Smooth muscle cell (in vitro differentiated cells): ENCODE measurements around the gene BTBD16. TPM values are rescaled to one million over a fixed set of nuclear protein-coding genes. Genes with fewer than 3 reads are reported as not detected.

Experiments
- DNase-seq: peaks from one replicate; lab custom pipeline; 2025; ENCODE audit not compliant: unreplicated experiment; lab: John Stamatoyannopoulos, UW
- H2AFZ ChIP-seq: fragments of 200-600 bp; sonication (generic); 2 replicates; pipeline ENCODE4 v1.6.0; 2016; ENCODE audit warnings: antibody characterized with exemption, low read depth, mild to moderate bottlenecking
- H3F3A ChIP-seq: fragments of 200-600 bp; sonication (generic); 2 replicates; pipeline ENCODE4 v1.6.0; 2017; ENCODE audit warnings: antibody characterized with exemption, low read depth
- H3K27ac ChIP-seq: fragments of 200-600 bp; sonication (generic); 2 replicates; pipeline ENCODE4 v1.5.1; 2016; ENCODE audit warnings: low read depth, mild to moderate bottlenecking
- H3K27me3 ChIP-seq: fragments of 200-600 bp; sonication (generic); 2 replicates; pipeline ENCODE4 v1.6.1; 2016; ENCODE audit warnings: low read depth, mild to moderate bottlenecking
- H3K36me3 ChIP-seq: fragments of 200-600 bp; sonication (generic); 2 replicates; pipeline ENCODE4 v1.5.1; 2016; ENCODE audit warnings: low read depth
- H3K4me1 ChIP-seq: fragments of 200-600 bp; sonication (generic); 2 replicates; pipeline ENCODE4 v1.5.1; 2016; ENCODE audit warnings: low read depth
- H3K4me2 ChIP-seq: fragments of 200-600 bp; sonication (generic); 2 replicates; pipeline ENCODE4 v1.6.0; 2016; ENCODE audit warnings: mild to moderate bottlenecking
- H3K4me3 ChIP-seq: fragments of 200-600 bp; sonication (generic); 2 replicates; pipeline ENCODE4 v1.5.1; 2016; ENCODE audit warnings: mild to moderate bottlenecking
- H3K79me2 ChIP-seq: fragments of 200-600 bp; sonication (generic); 2 replicates; pipeline ENCODE4 v1.6.0; 2016; ENCODE audit warnings: low read depth, mild to moderate bottlenecking
- H3K9ac ChIP-seq: fragments of 200-600 bp; sonication (generic); 2 replicates; pipeline ENCODE4 v1.6.0; 2016; ENCODE audit warnings: low read depth
- H3K9me3 ChIP-seq: fragments of 200-600 bp; sonication (generic); replicated peaks from 2 replicates; pipeline ENCODE4 v1.5.1; 2016; ENCODE audit warnings: low read depth
- H4K20me1 ChIP-seq: fragments of 200-600 bp; sonication (generic); 2 replicates; pipeline ENCODE4 v1.6.0; 2016; ENCODE audit warnings: low read depth
- CTCF ChIP-seq: fragments of 200-600 bp; sonication (generic); IDR thresholded peaks from 2 replicates; pipeline ENCODE4 v1.5.1; 2017; ENCODE audit warnings: borderline replicate concordance, mild to moderate bottlenecking, antibody characterized with exemption; ENCODE audit not compliant: insufficient read depth, poor library complexity, severe bottlenecking
- WGBS: methylation state at CpG from one replicate; pipeline ENCODE4 v1.1.7; 2016; ENCODE audit warnings: low lambda C conversion rate; 5-methylcytosine and 5-hydroxymethylcytosine counted together
- polyA plus RNA-seq: library from polyadenylated mRNA; unstranded; fragments of >200 nt; fragmentation: Nextera tagmentation; extraction: Ambion mirVana; gene quantifications from 2 replicates; pipeline ENCODE4 v1.2.1, GENCODE V29; 2016
- total RNA-seq: library from RNA; depleted of rRNA; stranded (reverse); fragments of >200 nt; gene quantifications from 2 replicates; pipeline ENCODE4 v1.2.3, GENCODE V29; 2014

The BTBD16 gene
- total and polyA plus RNA-seq, 2 experiments from 2014 or later = not detected

GRCh38 chr10:122255509-122256301 is 15.4 kb upstream of the BTBD16 start:
- WGBS = 94% methylated on average over 14 of the region's 14 CpGs

DNA sequence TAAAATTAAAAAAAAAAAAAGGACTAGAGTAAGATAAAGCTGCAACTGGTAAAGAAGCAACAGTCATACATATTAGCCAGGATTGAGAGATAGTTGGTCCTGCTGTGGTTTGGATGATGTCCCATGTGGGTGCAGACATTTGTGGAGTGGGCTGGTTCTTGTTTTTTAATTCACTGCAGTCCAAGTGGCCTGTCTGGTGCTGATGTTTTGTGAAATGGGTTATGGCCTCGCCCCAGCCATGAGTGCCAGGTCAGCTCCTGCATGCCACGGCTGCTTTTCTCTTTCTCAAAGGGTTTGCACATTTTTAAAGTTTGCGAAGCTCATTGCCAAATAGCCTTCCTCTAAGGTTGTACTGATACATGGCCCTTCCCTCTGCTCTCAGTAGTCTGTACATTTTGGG is 14.1 kb upstream of the BTBD16 start:
- H2AFZ ChIP-seq = no peak overlapping the region
- no peak for DNase-seq
- 98% methylated on average over 3 of the region's 3 CpGs for WGBS
- no peak overlapping the region for H3K4me3 ChIP-seq
- H3K9me3 ChIP-seq = peaks cover 7% of the 10 kb centered on the region
- H3K27ac ChIP-seq = no peak overlapping the region
- H3K4me1 ChIP-seq = no peaks in the 10 kb centered on the region
- H3K4me2 ChIP-seq = no peak overlapping the region
- no peaks in the 10 kb centered on the region for H3K79me2 ChIP-seq
- H4K20me1 ChIP-seq = no peaks in the 10 kb centered on the region
- no peaks in the 10 kb centered on the region for H3F3A ChIP-seq
- no peak for TF ChIP-seq CTCF
- H3K36me3 ChIP-seq = no peaks in the 10 kb centered on the region
- H3K27me3 ChIP-seq = no peaks in the 10 kb centered on the region
- no peak overlapping the region for H3K9ac ChIP-seq

More at GRCh38 chr10:122255509-122256301, 15.4 kb upstream of the BTBD16 start:
- H3K9ac ChIP-seq = no peak overlapping the region
- no peak for TF ChIP-seq CTCF
- H4K20me1 ChIP-seq = no peaks in the 10 kb centered on the region
- no peak overlapping the region for H3K27ac ChIP-seq
- H3F3A ChIP-seq = no peaks in the 10 kb centered on the region
- H3K36me3 ChIP-seq = no peaks in the 10 kb centered on the region
- no peaks in the 10 kb centered on the region for H3K9me3 ChIP-seq
- H3K4me3 ChIP-seq = no peak overlapping the region
- no peak for DNase-seq
- no peaks in the 10 kb centered on the region for H3K4me1 ChIP-seq
- no peaks in the 10 kb centered on the region for H3K27me3 ChIP-seq
- H3K79me2 ChIP-seq = no peaks in the 10 kb centered on the region
- H3K4me2 ChIP-seq = no peak overlapping the region
- no peak overlapping the region for H2AFZ ChIP-seq

DNA sequence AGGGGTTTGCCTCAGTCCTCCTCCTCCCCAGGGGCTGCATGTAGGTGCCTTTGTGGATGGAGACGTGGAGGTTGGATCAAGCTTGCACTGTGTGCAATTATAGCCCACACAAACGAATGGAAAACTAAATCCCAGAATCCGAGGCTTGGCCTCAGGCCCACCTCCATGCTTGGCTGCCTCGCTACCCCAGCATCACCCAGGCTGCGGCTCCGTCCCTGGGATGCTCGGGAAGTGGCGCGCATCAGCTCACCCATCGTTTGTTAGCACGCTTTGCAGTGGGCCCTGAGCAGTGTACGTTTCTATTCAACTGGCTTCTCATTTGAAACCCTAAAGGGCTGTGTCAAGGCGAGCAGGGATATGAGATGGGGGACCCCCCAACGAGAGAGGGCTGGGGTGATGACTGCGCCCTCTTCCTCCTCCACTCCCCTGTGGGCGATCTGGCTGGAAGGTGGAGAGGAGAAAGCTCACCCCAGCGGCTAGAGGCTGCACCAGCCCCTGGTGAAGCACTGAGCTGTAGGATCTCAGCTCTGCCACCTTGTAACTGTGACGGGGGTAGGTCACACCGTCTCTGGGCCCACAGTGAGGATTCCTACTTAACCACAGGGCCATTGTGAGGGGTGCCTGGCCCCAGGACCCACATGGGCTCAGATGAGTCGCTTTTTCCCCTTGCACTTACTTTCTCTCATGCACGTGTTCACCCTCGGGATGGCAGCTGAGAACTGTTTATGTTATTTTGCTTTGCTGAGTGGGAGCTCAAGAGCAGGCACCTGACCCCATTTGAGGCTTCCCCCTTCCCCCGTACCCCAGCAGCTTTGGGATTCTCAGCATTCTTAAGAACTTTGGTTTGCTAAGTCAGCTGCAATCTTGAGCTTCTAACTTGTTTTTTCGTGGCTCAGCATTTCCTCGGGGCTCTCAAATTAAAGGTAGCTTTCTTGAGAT is 12.7 kb upstream of the BTBD16 start:
- TF ChIP-seq CTCF = no peak
- no peak overlapping the region for H3K4me3 ChIP-seq
- no peak overlapping the region for H3K27ac ChIP-seq
- no peak overlapping the region for H3K9ac ChIP-seq
- H3K4me1 ChIP-seq = no peaks in the 10 kb centered on the region
- H3K36me3 ChIP-seq = no peaks in the 10 kb centered on the region
- peaks cover 13% of the 10 kb centered on the region for H3K9me3 ChIP-seq
- H4K20me1 ChIP-seq = no peaks in the 10 kb centered on the region
- 76% methylated on average over 25 of the region's 25 CpGs for WGBS
- no peak overlapping the region for H2AFZ ChIP-seq
- no peak overlapping the region for H3K4me2 ChIP-seq
- H3K27me3 ChIP-seq = no peaks in the 10 kb centered on the region
- H3K79me2 ChIP-seq = no peaks in the 10 kb centered on the region
- DNase-seq = no peak
- H3F3A ChIP-seq = peaks cover 3% of the 10 kb centered on the region
